GM10266 (cell line): ENCODE data around the gene KCNT1.

Experiments
- DNase-seq: peaks from one replicate; pipeline ENCODE4 v3.0.0; 2012; ENCODE audit errors: extremely low spot score
- TF ChIP-seq, protein P1 (sequence below): IDR thresholded peaks from 2 replicates; pipeline ENCODE4 v1.5.1; 2012; ENCODE audit warnings: mild to moderate bottlenecking, low read depth; ENCODE audit not compliant: control insufficient read depth, insufficient read depth; ENCODE audit errors: missing control alignments

KCNT1 gene

DNA sequence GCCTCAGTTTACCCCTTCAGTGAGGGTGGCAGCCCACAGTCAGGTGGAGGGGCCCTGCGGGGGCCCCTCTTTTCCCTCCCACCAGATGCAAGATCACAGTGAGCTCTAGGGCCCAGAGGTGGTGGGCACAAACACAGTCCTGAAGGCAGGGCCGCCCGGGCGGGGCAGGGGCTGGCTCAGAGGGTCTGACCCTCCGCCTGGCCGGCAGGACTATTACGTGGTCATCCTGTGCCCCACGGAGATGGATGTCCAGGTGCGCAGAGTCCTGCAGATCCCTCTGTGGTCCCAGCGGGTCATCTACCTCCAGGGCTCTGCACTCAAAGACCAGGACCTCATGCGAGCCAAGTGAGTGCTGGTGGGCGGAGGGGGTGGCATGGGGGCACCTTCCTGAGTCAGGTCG is 63.4 kb downstream of the KCNT1 start:
- TF ChIP-seq, protein P1, sequence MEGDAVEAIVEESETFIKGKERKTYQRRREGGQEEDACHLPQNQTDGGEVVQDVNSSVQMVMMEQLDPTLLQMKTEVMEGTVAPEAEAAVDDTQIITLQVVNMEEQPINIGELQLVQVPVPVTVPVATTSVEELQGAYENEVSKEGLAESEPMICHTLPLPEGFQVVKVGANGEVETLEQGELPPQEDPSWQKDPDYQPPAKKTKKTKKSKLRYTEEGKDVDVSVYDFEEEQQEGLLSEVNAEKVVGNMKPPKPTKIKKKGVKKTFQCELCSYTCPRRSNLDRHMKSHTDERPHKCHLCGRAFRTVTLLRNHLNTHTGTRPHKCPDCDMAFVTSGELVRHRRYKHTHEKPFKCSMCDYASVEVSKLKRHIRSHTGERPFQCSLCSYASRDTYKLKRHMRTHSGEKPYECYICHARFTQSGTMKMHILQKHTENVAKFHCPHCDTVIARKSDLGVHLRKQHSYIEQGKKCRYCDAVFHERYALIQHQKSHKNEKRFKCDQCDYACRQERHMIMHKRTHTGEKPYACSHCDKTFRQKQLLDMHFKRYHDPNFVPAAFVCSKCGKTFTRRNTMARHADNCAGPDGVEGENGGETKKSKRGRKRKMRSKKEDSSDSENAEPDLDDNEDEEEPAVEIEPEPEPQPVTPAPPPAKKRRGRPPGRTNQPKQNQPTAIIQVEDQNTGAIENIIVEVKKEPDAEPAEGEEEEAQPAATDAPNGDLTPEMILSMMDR: no peak

DNA sequence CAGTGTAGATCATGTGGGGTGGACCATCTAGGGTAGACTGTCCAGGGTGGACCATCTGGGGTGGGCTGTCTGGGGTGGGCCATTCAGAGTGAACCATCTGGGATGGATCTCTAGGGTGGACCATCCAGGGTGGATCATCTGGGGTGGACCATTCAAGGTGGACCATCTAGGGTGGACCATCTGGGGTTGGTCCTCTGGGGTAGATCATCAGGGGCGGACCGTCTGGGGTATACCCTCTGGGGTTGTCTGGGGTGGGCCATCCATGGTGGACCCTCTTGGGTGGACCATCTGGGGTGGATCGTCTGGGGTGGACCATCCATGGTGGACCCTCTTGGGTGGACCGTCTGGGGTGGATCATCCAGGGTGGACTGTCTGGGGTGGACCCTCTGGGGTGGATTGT is 64.3 kb downstream of the KCNT1 start:
- no peak for DNase-seq
- TF ChIP-seq, protein P1: no peak

More for the DNA sequence above, 63.4 kb downstream of the KCNT1 start:
- no peak for DNase-seq

DNA sequence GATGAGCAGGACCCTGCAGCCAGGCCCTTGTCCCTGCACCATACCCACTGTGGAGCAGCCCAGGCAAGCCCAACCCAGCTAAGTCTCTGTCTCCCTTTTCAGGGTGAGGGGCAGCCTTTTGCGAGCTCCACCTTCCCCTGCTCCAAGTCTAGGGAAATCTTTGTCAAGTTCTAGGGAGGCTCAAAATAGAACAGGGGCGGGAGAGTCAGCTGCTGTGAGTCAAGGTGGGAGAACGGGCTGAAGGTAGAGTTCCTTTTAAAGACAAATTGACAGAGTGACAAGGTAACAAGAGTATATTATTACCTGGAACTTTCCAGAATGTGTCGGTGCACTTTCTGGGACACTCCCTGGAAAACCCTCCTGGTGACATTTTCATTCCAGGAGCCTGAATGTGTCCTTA is 64.7 kb downstream of the KCNT1 start:
- no peak for DNase-seq
- TF ChIP-seq, protein P1: no peak

DNA sequence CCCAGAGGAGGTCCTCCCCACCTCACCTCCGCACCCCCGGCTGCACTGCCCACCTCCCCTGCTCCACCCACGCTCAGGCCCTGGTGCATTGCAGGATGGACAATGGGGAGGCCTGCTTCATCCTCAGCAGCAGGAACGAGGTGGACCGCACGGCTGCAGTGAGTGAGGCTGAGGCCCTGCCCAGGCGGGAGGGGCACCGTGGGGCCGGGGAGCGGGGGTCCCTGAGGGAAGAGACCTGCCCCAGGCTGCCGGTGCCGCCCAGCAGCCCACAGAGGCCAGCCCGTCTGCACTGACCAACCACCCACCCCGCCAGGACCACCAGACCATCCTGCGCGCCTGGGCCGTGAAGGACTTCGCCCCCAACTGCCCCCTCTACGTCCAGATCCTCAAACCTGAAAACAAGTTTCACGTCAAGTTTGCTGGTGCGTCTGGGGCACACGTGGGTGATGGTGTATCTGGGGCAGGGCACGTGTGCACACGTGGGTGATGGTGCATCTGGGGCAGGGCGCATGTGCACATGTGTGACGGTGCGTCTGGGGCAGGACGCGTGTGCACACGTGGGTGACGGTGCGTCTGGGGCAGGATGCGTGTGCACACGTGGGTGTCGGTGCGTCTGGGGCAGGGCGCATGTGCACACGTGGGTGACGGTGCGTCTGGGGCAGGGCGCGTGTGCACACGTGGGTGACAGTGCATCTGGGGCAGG is 66.7 kb downstream of the KCNT1 start:
- no peak for DNase-seq
- TF ChIP-seq, protein P1: no peak

DNA sequence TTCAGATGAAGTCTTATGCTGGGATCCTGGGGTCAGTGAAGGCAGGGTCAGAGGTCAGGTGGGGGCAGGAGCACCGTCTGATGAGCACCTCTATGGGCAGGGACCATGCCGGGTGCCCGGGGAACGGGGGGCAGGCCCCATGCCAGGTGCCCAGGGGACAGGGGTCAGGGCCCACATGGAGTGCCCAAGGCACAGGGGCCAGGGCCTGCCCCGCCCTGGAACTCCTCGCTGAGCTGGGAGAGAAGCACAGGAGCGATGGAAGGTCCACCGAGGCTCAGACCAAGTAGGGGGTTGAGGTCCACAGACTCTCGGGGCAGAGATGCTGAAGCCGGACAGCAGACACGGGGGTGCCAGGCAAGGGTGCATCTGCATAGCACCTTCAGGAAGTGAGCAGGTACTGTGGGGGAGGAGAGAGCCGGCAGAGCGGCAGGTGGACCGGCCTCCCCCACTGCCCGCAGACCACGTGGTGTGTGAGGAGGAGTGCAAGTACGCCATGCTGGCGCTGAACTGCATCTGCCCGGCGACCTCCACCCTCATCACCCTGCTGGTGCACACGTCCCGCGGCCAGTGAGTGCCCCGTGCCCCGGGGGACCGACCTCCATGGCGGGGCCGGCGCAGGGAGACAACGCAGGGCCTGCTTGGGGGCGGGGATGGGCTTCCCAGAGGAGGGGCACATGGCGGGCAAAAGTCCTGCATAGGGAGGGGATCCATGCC is 67.7 kb downstream of the KCNT1 start:
- no peak for DNase-seq
- TF ChIP-seq, protein P1: no peak

DNA sequence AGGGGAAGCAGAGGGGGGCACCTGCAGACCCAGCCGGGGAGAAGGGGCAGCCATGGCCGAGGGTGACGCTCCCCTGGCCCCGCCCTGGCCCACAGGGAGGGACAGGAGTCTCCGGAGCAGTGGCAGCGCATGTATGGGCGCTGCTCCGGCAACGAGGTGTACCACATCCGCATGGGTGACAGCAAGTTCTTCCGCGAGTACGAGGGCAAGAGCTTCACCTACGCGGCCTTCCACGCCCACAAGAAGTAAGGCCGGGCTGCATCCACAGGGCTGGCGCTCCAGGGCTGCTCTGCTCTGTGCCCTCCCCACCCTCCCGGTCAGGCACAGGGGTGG is 68.2 kb downstream of the KCNT1 start:
- no peak for DNase-seq
- TF ChIP-seq, protein P1: no peak

DNA sequence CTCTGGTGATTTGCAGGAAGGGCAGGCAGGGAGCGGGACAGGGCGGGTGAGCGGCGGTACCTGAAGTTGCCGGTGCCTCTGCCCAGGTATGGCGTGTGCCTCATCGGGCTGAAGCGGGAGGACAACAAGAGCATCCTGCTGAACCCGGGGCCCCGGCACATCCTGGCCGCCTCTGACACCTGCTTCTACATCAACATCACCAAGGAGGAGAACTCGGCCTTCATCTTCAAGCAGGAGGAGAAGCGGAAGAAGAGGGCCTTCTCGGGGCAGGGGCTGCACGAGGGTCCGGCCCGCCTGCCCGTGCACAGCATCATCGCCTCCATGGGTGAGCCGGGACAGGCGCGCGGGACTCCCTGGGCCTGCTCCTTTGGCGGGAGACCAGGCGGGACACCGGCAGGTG is 68.8 kb downstream of the KCNT1 start:
- TF ChIP-seq, protein P1: no peak
- no peak for DNase-seq
